ENCODE measurements around the gene MXD4.

Gene MXD4

DNA sequence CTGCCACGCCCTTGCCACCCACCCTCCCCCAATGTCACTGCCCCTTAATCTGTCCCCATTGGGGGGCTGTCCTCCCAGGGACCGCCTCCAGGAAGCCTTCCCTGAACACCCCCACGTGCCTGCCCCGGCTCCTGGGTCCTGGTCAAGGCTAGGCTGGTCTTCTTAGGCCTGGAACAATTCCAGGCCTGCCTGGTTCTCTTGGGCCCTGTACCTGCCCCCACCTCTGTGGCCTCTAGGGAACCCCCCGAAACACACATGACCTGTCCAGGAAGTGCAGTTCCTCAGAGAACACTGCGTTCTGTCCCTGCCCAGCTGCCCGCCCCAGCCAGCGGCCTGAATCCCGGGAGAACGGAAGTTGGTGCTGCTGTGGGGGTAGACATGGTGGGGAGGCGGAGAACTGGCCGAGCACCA is 5.1 kb downstream of the MXD4 start:
- TF ChIP-seq, protein P1, sequence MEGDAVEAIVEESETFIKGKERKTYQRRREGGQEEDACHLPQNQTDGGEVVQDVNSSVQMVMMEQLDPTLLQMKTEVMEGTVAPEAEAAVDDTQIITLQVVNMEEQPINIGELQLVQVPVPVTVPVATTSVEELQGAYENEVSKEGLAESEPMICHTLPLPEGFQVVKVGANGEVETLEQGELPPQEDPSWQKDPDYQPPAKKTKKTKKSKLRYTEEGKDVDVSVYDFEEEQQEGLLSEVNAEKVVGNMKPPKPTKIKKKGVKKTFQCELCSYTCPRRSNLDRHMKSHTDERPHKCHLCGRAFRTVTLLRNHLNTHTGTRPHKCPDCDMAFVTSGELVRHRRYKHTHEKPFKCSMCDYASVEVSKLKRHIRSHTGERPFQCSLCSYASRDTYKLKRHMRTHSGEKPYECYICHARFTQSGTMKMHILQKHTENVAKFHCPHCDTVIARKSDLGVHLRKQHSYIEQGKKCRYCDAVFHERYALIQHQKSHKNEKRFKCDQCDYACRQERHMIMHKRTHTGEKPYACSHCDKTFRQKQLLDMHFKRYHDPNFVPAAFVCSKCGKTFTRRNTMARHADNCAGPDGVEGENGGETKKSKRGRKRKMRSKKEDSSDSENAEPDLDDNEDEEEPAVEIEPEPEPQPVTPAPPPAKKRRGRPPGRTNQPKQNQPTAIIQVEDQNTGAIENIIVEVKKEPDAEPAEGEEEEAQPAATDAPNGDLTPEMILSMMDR (IDR thresholded peaks at IDR 0.05): no peak

DNA sequence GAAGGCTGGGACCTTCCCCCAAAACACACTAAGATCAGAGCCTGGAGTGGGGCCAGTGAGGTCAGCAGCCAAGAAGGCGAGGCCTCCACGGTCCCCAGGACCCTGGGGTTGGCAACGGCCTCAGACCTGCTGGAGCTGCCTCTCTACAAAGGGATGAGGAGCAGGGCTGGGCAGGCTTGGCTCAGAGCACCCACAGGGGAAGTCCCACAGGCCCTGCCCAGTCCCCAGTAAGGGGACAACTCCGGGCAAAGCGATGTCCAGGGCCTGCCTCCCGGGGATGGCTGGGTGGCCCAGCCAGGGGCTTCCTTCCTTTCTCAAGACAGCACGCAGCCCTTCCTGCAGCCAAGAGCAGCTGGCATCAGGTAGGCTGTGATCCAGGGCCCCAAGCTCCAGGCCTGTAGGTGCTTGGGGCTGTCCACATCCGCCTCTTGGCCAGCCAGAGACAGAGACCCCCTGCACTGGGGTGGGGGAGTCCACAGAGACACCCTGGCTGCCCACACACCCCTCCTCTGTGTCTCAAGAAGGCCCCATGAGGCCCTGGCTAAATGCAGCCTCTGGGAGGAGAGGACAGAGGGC is 5.7 kb downstream of the MXD4 start:
- TF ChIP-seq, protein P1 (IDR thresholded peaks at IDR 0.05): no peak

DNA sequence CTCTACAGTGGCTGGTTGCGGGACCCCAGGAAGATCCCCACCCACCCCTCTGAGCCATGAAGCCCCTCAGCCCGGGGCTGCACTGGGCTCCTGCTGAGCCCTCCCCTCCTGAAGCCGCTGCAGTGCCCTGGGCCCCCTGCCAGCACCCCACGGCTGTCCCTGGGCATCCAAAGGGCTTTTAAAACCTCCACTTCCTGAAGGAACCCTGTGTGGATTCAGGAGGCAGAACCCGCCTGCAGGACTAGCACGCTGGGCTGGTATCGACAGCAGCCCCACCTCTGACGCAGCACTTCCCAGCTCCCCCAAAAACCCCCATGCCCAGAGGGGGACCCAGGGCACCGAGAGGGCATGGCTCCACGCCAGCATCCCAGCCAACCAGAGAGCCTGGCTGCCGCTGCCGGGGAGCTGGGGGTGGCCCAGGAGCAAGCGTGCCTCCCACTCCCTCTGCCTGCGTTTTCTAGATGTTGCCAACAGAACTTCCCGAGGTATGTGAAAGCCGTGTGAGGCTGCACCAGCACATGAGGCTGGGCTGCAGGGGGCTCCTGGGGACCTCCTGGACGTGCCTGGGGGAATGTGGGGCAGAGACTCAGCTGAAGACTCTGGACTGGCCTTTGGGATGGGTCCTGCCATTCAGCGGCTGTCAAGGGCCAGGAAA is 6.3 kb downstream of the MXD4 start:
- TF ChIP-seq, protein P1 (IDR thresholded peaks at IDR 0.05): no peak

DNA sequence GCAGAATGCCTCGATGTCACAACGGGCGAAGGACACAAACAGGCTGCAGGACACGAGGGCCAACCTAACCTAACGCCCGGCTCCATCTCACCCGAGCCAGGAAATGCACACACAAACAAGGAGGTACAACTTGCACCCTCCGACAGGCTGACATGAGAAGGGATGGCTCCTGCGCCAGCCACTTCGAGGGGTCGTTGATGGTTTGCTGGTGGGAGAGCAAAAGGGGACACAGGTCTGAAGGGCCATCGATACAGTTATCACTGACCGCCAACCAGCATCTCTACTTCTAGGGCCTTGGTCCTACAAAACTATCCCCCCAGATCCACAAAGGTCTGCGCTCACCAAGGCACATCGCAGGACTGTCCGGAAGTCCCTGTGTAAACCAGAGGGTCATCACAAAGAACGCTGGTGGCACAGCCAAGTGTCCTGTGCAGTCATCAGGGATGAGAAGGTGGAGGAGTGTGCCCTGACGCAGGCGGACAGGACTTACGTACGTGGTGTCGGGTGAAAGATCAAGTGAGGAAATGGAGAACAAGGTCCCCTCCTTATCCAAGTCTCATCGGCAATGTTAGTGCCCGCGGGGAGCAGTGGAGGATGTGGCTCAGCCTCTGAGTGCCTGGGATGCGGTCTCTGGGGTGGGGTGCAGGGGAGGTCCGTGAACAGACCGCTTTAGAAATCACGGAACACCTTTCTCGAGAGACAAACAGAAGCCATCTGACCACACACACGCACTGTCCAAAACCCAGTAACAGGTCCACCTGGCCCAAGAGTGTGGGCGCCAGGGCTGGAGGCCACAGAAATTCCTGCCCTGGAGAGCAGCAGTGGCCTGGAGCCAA is 7.0 kb downstream of the MXD4 start:
- TF ChIP-seq, protein P1 (IDR thresholded peaks at IDR 0.05): no peak

DNA sequence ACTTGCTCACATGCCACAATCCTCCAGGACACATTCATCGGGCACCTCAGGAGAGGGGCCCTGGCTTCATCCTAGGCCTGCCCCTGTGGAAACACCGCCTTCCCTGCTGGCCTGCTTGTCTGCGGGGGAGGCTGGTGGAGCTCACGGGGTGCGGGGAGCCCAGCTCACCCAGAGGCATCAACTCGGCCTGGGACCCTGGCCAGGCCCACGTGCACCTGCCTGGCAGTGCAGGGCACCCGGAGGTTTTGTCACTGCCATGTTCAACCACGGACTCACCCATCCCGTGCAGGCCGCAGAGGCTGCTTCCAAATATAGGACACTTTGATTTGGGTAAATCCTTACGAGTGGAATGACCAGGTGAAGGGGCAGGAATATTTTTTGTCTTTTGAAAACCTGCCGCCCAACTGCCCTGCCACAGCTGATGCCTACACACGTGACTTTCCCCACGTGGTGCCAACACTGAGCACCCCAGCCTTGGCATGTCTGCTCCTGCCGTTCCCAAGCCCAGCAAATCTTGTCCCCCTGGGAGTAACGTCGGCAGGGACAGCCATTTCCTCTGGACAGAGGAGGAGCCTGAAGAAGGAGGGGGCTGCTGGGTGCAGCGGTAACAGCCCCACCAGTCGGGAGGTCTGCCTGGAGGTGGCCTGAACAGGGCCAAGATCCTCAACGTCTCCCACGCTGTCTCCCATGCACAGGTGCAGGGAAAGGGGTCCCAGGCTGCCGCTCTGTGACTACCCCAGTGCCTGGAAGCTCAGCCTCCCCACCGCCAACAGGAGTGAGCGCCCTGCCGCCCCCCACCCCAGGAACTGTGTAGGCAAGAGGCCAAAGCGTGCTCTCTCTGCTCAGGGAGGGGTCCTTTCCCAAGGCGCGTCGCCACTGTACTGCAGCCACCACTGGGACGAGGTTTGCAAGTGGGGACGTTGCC is 8.5 kb downstream of the MXD4 start:
- TF ChIP-seq, protein P1 (IDR thresholded peaks at IDR 0.05): no peak

DNA sequence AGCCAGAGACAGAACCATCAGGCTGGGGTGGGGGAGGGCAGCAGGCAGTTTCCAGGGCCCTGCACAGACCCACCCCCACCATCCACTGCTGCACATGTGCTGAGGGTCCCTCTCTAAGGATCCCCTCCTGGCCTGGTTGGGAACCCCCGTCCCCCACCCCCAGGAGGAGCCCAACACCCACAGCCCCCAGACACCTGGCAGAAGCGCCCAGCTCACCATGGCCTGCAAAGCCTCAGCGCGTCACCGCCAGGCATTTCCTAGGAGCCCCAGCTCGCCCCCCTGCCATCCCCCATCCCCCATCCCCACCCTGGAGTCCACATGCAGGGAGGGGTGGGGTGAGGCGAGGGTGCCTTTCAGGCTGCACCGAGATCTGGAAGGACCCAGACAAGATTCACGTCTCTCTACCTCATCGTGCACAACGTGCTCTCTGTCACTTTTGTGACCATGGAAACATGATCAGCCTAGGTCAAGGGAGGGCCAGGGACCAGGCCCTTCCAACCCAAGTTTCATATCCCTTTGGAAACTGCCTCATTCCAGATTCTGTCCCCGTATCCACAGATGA is 9.3 kb downstream of the MXD4 start:
- TF ChIP-seq, protein P1 (IDR thresholded peaks at IDR 0.05): no peak

All from LNCAP (cell line).